Right ventricle myocardium inferior (tissue), 1 donor: ENCODE results near the gene SMURF2. TPM values are rescaled to one million over a fixed set of nuclear protein-coding genes. Genes with fewer than 3 reads are reported as not detected.

ENCODE experiments used
- ATAC-seq: fragments of 200-7000 bp; cut with Tn5 transposase; one replicate; pipeline ENCODE4 v1.9.1; 2020; ENCODE audit warnings: mild to moderate bottlenecking, moderate library complexity
- DNase-seq: peaks from one replicate; pipeline ENCODE4 v3.0.0; 2021; ENCODE audit errors: missing footprints
- intact Hi-C: fragments of 100-400 bp; cut with DNase I; formaldehyde crosslinking; loops from one replicate; pipeline ENCODE4 v1.11.0; 2022
- total RNA-seq: library from RNA; stranded (reverse); fragmentation: NEBNext Ultra II Directional; extraction: Animal tissue kit (Norgen Biotek cat#: 25700); gene quantifications from one replicate; pipeline ENCODE4 v1.2.1, GENCODE V29; 2021
- donor health status: DM: no; HTN: yes; CAD: no; lungs with severe emphysema.

SMURF2 gene
- total RNA-seq, 1 donor from 2014 or later: 12.3 TPM

DNA sequence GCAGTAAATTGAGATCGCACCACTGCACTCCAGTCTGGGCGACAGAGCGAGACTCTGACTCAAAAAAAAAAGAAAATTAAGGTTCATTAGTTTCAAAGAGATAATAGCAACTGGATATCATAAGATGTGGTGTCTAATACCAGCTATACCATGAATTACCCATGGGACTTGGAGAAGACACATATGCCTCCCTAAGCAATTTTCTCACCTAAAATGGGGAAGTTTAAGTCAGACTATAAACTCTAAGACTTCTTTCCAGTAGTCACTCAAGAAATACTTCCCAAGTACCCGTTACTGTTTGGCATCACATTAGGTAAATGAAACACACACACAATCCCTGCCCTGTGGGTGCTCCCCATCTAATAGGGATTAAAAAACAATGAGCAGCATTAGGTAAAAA lies 22.6 kb downstream of the SMURF2 start:
- DNase-seq (no peak), ATAC-seq (no peak)
- intact Hi-C loops: no loop called here

DNA sequence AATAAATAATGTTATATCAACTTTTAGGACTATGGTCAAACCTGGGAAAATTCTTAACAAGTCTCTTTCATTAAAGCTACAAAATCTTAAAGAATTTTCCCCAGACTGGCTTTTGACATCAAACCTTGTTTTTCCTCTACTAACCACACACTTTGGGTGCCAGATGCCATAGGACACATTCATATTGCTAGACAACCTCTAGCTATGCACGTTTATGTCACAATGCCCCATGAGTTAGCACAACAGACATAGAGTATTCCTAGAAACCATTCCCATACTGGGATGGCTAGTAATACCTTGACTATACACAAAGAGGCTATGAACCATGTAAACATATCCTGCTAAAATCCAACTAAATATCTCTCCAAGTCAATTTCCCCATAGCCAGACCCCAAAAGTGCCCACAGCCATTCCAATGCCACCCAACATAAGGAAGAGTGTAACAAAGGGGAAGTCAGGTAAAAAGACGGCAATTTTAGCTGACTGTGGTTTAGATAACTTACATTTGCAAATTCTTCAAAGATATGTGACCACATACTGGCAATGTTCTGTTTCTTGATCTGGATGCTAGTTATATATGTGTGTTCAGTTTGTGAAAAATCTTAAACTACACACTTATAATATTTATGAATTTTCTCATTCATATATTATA lies 23.4 kb downstream of the SMURF2 start:
- DNase-seq: no peak
- no peak for ATAC-seq
- intact Hi-C loops: no loop called here

- DNase-seq (no peak), ATAC-seq (no peak)
- intact Hi-C loops: no loop called here
Measured at GRCh38 chr17:64635647-64636305, 26.3 kb downstream of the SMURF2 start.

GRCh38 chr17:64634218-64634617 lies 27.9 kb downstream of the SMURF2 start:
- intact Hi-C loops: no loop called here
- ATAC-seq: no peak

GRCh38 chr17:64632606-64633005 lies 29.5 kb downstream of the SMURF2 start:
- DNase-seq (no peak), ATAC-seq (no peak)
- intact Hi-C loops: no loop called here

More at GRCh38 chr17:64634218-64634617, 27.9 kb downstream of the SMURF2 start:
- no peak for DNase-seq

DNA sequence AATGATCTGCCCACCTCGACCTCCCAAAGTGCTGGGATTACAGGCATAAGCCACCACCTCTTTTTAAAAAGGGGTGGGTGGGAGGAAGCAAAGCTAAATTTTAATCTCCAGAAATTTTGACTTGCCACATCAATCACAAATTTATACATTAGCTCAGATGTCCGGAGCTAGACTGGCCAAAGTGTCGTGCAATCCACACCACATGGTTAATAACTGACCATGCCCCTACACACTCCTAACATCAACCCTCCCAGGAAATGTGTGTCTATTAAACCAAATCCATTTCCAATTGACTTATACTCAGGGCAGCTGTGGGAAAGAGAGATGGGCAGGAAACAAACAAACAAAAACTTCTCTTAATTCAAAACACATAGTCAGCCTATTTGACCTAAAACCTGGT lies 29.9 kb downstream of the SMURF2 start:
- DNase-seq (no peak), ATAC-seq (no peak)
- intact Hi-C loops: no loop called here

DNA sequence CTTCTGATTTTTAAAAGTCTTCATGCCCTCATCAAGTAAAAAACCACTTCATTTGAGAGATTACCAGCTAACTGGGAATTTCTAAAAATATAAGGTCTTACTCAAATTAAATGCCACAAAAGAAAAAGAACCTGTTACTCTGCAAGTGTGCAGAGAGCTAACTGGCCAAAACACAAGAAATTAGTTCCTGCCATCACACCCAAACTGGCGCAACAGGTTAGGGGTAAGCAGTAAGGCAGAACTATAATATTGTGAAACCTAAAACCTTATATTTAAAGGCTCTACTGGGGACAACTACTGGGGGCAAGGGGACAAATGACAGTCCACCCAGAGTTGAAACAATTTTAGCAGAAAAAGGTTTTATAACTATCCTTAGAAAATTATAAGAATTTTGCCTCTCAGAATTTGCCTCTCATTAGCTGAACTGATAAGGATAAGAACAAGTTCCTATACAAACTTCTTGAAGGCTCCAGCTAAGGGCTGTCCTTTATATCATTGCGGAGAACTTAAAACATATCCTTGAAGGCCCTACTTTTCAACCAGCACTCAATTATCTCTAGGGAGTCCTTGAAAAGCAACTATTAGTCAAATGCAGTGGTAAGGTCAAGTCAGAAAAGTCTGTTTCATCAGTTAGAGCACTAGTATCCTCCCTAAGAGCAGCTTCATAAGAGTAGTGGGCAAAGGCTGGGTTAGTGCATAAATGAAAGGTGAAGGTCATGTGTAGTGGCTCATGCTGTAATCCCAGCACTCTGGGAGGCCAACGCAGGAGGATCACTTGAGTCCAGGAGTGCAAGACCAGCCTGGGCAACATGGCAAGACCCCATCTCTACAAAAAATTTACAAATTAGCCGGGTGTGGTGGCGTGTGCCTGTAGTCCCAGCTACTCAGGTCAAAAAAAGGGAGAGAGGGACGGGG lies 31.5 kb downstream of the SMURF2 start:
- DNase-seq (no peak), ATAC-seq (no peak)
- intact Hi-C loops: no loop called here

- intact Hi-C loops: no loop called here
- DNase-seq (no peak), ATAC-seq (no peak)
Measured at GRCh38 chr17:64628641-64629040, 33.5 kb downstream of the SMURF2 start.

DNA sequence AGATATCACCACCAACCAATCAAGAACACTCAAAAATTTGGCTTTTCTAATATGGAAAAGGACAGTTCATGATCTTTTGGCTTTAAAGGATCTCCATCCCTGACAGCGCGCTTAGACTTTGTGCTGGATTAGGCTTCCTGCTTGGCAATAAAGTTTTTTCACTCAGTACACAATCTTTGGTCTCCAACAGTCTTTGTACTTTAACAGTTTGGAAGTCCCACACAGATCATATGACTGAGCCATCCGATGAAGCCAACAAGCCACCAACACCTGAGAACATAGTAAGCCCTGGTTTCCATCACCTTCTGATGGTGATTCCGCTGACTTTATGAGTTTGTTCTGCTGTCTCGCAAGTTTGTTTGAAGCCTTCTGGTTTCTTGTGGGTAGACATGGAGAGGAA lies 34.3 kb downstream of the SMURF2 start:
- DNase-seq: no peak
- ATAC-seq: no peak
- intact Hi-C loops: no loop called here

- intact Hi-C loops: no loop called here
- DNase-seq: no peak
- no peak for ATAC-seq
Measured at GRCh38 chr17:64626827-64627226, 35.3 kb downstream of the SMURF2 start.

- ATAC-seq: no peak
- DNase-seq: no peak
- intact Hi-C loops: no loop called here
Measured at GRCh38 chr17:64625541-64625940, 36.6 kb downstream of the SMURF2 start.

GRCh38 chr17:64622931-64623654 lies 39.0 kb downstream of the SMURF2 start:
- DNase-seq (no peak), ATAC-seq (no peak)
- intact Hi-C loops: no loop called here

- no peak for ATAC-seq
- no peak for DNase-seq
- intact Hi-C loops: no loop called here
Measured at GRCh38 chr17:64621772-64622171, 40.3 kb downstream of the SMURF2 start.

GRCh38 chr17:64618848-64619247 lies 43.3 kb downstream of the SMURF2 start:
- intact Hi-C loops: no loop called here
- no peak for DNase-seq
- no peak for ATAC-seq

DNA sequence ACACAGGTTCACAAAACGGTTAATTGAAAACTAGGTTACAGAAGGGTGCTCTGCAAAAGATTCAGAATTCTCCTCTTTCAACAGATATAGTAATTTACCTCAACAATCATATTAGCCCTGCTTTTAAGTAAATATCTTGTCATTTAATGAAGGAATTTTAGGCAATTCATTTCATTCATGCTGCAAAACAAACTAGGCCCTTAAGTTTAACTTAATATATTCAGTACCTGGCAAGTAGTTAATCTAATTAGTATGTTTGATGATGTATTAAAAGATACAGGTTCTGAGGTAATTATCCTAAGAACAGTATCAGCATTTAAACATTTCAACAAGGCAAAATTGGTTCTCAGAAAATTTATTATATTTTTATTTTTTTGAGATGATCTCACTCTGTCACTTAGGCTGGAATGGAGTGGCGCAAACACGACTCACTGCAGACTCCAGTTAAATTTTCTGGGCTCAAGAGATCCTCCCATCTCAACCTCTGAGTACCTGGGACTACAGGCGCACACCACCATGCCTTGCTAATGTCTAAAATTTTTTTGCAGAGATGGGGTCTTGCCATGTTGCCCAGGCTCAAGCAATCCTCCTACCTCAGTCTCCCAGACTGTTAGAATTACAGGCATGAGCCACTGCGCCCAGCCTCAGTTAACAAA lies 44.9 kb downstream of the SMURF2 start:
- ATAC-seq: no peak
- DNase-seq: no peak
- intact Hi-C loops: no loop called here

DNA sequence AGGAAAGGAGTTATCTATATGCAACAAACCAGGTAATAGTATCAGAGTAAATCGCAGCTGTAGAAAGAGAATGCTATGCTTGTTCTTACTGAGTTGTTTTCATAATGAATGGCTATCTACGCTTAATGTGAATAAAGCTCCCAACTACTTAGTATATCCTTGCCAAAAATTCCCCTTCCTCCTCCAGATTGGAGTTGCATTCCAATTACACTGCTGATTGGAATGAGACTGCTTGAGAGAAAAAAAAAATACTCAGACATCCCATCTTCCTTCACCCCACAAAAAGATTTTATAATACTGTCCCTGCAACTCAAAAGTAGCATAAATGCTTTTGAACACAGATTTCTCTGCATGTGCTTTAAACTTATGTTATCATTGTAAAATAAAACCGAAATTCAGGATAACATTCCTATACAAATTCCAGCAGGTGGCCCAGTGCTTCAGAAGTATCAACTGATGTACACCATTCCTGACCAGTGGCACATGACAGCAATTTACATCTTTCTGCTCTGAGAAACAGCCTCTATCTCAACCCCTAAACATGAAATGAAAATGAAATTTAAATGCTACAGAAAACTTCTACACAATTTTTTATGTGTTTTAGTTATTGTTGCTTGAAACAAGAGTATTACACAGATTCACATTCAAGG lies 47.0 kb downstream of the SMURF2 start:
- ATAC-seq: no peak
- intact Hi-C loops: no loop called here

GRCh38 chr17:64614266-64615027 lies 47.7 kb downstream of the SMURF2 start:
- intact Hi-C loops: no loop called here
- ATAC-seq (peak; percentile 16), DNase-seq (no peak)

More for the DNA sequence above, 47.0 kb downstream of the SMURF2 start:
- no peak for DNase-seq
